NCI-H446 treated with DMSO at 0.1 percent for 48 hours (cell line): ENCODE measurements around the gene CCDC141.

Experiments
- DNase-seq: peaks from one replicate; lab custom pipeline; 2025; lab: John Stamatoyannopoulos, UW

Gene CCDC141

DNA sequence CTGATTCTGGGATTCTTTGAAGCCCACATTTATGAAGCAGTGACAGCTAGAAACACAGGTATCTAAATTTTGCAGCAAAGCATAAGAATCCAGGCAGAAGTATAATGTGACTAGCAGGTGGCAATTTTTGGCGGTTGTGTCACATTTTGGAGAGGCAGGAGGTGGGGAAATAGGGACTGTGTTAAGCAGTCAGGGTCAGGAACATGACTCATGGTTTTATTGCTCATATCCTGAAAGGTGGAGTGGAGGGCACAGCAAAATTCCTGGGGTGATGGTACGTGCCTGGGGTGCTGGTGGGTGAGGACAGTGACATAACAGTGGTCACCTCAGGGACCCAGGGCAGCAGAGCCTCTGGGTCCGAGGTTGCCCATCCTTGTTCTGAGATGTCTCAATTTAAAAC is 179.2 kb downstream of the CCDC141 start:
- DNase-seq, result no peak

DNA sequence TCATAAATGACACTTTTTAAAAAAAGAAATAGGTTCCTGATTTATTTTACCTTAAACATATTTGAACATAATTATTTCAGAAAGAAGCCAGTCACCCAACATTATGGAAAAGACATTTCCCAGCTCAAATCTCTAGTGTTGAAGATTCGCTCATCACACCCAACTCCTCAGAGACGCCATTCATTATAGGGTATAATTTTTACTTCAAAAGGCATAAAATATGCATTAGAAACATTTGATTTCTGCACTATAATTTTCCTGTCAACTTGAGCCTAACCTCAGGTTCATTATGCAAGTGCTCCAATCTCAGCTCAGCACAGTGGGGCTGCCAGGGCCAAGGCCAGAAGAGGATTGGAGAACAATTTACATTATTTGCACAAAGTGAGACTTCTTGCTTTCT is 183.9 kb downstream of the CCDC141 start:
- no peak for DNase-seq

DNA sequence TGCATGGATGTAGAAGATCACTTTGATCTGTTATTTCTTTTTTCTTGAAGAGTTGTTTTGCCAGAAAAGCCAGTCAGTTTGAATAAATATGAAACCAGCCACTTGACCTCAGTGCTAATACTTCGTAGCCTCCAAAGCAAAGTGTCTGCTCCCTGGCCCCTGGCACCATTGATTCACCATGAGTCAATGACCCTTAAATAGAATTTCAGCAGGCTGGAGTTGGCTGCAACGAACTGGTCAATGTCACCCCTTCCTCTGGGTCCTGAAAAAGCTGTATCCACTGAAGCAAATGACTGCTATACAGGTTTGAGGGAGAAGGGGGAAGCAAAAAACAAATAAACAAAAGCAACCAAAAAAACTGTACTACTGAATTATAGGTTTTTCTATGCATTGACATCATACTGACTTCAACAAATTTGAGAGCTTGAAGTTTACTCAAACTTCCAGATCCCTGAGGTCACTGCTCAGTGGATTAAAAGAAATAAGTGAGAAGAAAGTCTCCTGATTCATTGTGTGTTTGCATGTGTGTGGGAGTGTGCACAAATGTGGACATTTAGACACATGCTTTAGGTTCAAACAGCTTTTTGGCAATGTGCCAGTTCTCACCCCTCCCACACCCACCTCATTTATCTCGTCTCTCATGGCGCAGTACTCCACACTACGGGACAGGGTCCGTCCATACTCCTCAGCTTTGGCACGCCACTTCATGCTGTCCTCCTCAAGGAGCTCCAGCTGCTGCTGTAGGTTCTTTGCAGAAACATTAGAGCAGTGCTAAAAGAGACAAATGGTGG is 184.6 kb downstream of the CCDC141 start:
- DNase-seq, result no peak

DNA sequence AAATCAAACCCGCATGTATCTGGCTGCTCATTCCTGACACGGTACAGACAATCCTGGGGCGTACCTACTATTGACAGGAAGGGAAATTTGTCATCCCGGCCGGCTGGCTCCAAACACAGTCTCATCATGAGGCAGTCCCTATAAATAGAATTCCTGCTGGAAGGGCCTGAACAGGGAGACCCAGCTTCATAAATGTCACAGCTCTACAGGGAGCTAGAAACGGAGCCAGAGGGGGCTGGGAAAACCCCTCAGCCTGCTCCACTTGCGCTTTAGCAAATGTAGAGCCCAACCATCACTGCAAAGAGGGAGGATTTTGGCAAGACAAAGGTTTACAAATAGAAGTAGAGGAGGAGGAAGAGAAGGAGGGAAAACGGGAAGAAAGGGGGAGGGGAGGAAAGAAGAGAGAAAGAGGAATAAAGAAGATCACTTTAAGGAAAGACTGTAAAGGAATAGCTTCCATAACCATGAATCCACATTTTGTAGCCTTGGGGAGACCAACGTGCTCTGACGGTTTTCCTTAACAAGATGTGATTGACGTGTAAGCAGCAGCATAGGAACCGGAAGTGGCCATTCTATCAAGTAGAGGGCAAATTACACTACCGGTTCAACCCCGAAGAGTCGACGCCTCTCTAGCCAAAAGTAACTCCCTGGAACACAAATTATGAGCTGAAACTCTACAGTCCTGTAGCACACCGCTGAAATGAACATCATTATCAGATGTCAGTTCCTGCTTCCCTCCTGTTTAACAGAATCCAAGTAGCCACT is 185.9 kb downstream of the CCDC141 start:
- DNase-seq, result peak; percentile 57

DNA sequence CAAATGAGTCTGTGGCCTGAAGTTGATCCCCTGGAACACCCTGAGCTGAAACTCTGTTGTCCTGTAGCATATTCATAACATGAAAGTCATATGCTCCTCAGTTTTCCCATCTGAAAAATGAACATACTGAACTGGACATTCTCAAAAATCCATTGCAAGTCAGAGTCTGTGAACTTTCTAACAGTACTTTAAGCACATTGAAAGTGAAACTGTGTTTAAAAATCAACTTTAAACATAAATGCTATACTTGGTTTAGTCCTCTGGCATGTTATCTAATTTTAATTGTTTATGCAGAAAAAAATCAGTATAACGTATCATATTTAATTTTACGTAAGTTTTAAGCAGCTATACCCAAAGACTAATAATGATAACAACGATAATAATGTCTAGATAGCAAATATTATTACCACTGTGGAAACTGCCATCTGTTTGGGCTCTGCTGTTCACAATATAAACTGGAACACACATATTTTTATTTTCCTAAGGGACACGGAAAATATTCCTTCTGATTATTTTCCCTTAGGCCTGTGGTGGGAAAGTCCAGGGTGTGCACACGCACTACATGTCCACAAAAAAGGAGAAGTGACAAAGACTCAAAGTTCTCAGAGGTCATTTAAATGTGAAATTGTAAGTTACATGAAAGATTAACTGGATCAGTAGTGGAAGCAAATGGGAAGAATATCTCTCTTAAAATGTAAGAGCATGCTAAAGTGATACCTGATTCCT is 186.6 kb downstream of the CCDC141 start:
- no peak for DNase-seq

DNA sequence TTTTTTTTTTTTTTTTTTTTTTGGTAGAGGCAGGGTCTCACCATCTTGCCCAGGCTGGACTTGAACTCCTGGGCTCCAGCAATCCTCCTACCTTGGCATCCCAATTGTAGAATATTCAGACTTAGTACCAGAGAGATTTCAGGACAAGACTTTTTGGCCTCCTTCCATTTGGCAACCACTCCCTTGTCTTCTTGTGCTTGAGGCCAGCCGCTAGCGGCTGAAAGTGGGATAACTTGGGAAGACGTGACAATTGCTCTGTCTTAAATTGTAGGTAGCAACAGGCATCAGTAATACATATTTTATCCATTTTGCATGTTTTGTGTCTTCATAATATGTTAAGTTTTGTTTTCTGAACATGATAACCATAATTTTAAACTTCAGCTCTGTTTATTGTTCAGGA is 189.4 kb downstream of the CCDC141 start:
- DNase-seq, result peak; percentile 86

DNA sequence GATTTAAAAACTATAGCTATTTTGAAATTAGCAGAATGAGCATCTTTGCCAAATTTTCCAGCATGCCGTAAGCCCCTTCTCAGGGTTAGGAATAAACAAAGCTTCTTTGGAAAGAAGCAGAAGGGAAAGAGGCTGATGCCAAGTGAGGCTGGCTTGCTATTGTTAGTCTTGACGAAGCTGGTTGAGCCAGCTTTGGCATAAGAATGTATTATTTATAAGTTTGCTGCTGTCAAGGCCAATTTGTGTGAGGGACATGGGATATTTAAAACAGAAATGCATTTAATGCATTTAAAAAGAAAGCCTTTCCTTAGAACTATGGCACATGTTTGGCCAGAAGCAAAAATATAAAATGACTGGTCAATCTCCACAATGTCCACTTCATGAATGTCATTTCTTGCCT is 190.2 kb downstream of the CCDC141 start:
- DNase-seq, result peak; percentile 86

DNA sequence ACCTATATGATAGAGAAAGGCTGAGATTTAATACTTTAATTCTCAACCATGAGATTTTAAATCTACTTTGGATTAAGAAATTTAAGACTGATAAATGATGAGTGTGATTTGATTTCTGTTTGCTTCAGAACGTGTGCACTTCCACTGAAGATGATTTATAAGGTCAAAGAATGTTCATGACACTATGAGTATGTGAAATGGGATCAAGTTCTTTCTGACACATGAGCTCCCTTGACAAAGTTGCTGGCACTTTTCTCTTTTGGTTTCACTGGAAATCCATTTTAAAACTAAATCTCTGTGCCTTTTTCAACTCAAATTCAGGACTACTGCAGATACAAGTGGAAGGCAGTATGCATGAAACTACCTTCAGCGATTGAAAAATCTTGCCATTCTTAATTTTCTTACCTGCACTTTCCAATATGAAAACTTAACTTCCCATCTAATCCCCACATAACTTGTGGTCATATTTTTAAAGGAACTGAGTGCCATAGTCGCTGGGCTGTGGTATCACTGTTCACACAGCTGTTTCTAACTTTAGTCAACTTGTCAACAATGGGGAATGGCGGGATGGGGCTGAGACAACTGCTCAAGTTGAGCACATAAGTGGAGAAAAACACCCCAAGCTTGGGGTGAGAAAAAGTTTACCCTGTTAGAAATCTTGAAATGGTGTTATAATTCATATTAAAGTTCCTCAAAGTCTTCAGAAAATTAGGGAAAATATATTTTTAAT is 190.9 kb downstream of the CCDC141 start:
- DNase-seq, result no peak

DNA sequence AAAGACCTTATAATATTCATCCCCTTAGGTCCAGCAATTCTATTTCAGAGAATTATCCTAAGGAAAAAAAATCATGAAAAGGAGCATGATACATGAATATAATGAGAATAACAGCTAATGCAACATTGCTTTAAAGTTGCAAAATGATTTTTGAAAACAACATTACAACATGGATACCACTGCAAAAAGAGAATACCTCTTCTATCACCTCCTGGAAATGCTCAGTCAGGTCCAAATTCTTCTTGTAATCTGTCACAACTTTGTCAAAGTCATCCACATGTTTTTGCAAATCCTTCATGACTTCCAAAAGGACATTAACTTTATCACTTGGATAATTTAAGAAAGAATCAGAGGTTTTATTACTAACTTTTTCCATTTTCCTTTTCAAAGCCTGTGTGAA is 194.8 kb downstream of the CCDC141 start:
- DNase-seq, result no peak

DNA sequence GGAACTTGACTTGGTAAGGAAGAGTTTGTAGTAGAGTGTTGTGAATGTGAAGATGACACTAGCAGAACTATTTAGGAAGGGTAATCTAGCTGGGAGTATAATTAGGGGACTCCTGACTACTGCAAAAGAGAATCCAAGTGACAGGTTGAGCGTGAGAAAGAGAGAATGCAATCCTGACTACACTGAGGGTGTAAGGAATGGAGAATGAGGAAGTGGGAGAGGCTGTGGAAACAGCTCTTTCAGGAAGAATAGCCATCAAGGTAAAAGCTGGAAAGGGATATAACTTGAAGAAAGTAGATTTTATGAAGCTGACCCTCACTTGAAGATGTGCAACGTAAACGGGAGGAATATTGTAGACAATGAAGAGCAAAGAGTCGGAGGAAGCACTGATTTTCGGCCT is 201.6 kb downstream of the CCDC141 start:
- no peak for DNase-seq

DNA sequence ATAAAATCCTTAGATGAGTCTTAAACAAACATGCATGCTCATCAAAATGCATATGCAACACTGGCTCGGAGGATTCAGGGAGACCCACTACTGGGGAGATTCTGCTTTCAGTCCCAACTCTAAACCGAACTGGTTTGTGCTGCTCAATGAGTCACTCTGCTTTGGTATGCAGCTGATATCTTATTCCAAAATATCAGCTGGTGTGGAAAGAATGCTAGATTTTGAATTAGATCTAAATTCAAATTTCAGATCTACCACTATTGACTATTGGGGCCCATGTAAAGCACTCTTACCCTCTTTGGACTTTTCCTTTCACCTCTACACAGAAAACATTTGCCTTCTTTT is 203.5 kb downstream of the CCDC141 start:
- no peak for DNase-seq

DNA sequence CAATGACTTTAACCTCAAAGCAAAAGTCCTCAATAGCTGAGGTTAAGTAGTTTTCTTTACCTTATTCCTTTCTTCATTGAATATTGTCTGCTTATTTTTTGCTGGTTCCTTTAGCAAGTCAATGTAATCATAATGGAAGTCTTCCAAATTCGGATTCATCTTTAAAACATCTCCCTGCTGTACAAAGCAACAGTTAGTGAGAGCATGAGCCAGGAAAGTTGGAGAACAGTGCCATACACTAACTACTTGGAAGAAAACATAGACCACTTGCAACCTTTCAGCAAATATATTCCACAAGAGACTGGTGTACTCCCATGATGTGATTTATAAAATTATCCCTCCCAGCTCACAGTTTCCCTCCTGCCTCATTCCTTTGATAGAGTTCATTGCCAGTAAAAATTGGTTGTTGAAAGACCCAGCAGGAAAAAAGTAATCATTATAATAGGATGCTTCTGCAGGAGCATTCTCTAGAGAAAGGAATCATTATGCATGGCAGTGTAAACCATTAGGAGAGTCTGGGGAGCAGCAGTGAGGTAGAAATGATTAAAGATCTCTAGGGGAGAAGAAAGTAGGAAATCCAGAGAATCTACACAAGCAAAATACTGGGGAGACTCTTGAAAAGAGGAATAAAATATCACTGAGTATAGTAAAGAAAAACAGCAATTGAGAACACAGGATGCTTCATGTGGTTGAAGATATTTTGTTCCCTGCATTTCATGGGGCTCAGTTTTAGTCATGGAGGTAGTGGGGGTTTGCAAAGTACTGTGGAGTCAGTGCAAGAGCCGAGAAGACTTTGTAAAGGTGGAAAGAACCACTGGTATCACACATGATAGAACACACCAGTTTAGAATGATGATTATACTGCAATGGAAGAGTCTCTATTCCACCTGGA is 204.1 kb downstream of the CCDC141 start:
- DNase-seq, result no peak

DNA sequence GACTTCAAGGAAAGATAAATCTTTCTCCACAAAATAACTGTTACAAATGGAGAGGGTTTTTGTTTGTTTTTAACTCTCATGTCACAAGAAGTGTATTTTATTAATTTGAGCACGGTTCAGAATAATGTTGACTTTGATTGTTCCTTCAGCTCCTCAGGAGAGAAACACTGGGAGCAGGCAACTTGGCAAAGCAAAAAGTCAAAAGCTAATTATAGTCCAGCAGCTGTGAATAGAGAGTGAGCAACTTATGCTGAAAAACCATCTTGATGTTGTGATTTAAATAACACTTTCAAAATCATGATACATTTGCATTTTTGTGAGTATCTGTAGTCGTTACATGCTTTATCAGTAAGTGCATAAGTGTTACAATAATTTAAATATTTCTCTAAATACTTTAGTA is 205.2 kb downstream of the CCDC141 start:
- DNase-seq, result no peak

DNA sequence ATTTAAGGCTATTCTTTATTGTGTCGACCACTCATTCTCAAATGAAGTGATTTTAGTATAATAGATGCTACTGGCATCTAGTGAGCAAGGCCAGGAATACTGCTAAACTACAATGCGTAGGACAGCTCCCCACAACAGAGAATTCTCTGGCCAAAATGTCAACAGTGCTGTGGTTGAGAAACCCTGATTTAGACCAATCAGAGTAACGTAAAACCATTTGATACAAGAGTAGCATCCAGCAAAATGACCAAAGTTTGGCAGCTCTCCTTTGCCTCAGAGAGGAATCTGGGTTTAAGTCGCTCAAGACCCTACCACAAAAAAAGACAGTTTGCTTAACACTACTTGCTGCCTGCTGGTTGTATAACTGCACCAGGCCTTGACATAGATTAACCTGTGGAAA is 205.7 kb downstream of the CCDC141 start:
- DNase-seq, result no peak

DNA sequence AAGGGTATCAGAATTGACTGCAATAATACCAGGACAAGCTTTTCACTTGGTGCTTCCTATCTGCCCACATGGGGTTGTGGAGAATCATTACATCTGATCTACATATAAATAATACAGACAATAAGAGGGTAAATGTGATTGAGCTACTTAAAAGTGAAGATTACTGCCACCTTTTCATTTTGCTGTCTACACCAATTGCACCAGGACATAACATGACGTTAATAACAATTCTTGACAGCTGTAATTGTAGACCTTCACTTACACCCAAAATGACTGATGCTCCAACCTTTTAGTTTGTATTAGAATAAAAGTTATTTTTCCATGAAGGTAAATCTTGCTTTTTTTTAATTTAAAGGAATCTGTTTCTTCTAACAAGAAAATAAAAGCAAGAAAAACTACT is 206.2 kb downstream of the CCDC141 start:
- no peak for DNase-seq

DNA sequence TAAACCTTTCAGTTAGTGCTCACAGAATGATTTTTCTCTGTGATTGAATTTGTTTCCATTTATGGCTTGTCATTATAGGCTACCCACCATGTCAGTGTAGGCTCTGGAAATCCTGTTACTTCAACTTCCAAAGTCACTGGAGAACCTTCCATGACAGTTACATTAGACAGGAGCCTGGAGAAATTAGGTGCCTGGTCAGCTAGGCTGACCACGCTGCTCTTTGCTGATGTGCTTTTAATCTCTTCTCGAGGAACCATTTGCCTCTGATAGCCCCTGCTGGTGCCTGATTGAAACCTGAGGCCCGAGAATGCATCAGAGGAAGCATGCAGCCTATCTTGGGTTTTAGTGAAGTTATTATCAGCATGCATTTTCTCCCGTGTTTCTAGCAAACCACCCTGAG is 213.1 kb downstream of the CCDC141 start:
- DNase-seq, result no peak

DNA sequence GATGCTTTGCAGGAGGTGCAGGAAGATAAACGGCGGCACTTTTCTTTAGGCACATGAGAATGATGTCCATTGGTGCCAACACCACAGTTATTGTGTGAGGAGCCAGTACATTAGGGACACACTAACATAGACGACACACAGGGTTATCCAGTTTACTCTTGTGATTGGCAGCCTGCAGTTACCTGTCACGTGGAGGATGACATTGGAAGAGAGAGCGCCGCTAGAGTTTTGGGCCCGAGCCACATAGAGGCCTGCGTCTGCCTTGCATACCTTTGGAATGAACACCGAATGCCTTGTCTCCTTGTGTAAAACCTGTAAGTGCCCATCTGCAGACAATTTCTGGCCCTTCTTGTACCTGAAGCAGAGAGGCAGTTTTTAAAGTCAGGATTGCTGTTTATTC is 215.9 kb downstream of the CCDC141 start:
- no peak for DNase-seq

DNA sequence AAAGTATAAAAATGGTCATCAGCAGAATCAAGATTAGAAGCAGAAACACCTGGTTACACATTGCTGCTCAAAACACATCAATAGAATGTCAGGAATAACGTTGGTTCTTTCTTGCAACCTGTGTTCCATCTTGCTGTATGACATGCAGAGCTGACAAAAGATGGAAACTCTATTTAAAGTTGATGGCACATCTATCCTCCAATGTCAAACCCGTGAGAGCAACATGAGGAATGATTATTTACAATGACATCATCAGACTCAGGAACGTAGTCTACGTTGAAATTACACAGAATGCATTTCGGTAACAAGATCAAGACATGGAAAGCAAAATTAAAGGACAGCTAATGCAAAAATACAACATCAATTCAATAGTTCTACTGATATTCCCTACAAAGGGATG is 216.6 kb downstream of the CCDC141 start:
- DNase-seq, result no peak

DNA sequence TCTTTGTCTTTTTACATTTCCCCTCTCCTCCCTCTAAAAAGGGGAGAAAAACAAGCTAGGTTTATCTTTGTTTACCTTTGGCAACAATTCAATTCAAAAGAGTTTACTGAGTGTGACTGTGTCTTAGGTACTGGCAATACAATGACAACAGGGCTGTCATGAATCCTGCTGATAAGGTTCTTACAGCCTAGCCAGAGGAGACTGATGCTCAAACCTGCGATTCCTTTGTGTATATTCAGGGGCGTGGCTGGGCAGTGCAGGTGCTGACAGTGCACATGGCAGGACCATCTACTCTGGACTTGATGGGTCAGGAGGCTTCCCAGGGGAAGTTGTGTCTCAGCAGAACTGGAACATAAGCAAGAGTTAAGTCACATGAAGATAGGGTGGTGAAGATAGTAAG is 219.5 kb downstream of the CCDC141 start:
- no peak for DNase-seq

DNA sequence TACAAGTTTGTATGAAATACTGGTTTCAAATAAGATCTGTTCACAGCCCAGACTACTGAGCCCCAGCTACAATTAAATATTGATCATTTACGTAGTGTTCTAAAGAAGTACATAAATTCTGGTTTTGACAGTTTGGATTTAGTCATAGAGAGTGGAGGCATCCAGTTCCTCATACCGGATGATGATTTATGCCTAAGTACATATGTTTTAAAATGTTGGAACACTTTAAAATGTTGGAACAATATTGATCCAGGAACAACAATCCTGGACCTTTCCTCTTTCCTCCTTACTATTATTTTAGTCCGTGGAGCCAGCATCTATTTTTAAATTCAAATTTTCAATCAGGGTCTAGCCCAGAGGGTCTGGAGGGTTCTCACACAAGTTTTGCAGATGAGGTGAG is 220.0 kb downstream of the CCDC141 start:
- no peak for DNase-seq

DNA sequence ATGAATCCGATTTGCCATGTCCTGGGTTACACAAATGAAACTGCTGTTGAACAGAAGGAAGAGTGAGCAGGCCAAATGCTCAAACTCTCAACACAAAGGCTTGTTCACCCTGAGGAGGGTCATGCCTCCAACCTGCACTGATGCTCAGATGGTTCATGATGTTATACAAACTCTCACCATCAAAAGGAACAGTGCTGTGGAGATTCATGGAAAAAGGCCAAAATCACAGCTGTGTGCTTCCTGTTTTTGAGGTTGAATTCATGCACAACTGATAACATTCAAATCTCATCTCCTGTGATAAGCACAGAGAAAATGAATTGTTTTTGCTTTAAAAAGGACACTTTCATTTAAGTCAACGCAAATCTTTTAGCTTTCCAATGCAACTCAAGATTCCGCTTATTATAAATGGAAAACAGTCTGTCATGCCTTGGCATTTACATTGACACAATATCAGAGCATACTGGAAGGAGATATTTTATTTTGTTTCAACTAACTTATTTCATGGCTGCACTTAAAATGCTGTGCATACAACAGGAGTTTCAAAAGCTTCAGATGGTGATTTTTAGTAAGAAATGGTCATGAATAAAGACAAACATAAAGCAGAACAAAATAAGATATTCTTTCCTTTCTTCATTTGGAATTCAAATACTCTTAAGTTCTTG is 220.5 kb downstream of the CCDC141 start:
- DNase-seq, result no peak
